Medulla oblongata (tissue), 1 donor: Measurements from ENCODE around the gene ZNF350.
"Not testable (repeated sequence)": the region's sequence is repeated elsewhere in the genome, so short reads cannot be mapped to it uniquely, and the experiment has no call there.

Source experiments
- DNase-seq: peaks from one replicate; pipeline ENCODE4 v3.0.0-alpha.2; 2015; ENCODE audit errors: extremely low spot score

ZNF350 gene

GRCh38 chr19:51986309-51987291 is at the start of gene ZNF350:
TSS of gene ZNF350 (minus strand) at chr19:51986840. CDS start at chr19:51974360, 12,480 bp downstream.
- DNase-seq = peak; percentile 98

DNA sequence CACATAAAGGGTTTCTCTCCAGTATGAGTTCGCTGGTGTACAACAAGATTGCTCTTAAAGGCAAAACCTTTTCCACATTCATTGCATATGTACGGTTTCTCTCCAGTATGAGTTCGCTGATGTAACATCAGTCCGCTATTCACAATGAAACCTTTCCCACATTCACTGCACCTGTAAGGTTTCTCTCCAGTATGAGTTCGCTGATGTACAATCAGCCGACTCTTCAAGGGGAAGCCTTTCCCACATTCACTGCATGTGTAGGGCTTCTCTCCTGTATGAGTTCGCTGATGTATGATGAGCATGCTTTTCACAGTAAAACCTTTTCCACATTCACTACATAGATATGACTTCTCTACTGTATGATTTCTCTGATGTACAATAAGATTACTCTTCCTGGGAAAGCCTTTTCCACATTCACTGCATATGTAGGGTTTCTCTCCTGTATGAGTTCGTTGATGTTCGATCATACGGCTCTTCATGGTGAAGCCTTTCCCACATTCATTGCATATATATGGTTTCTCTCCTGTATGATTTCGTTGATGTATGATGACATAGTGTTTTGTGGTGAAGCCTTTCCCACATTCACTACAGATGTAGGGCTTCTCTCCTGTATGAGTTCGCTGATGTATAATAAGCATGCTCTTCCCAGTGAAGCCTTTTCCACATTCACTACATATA is 47.5 kb upstream of the ZNF350 start:
- no peak for DNase-seq

DNA sequence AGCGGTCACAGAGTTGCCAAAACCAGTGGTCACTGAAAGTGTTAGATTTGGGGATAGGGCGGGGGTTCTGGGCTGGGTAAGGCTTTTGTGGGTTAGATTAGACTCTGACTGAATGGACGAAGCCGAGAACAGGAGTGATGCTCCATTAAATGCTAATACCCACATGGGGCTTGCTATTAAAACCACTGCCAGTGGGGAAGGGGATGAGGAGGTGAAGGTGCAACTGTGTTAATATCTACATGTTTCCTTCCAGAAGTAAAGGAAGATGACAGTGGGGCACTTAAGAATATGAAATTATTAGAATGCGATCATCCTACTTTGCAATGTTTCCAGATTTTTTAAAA is 42.1 kb upstream of the ZNF350 start:
- no peak for DNase-seq

- peak; percentile 93 for DNase-seq
These were observed 41.6 kb upstream of the ZNF350 start, which contains the start of gene ZNF614 for GRCh38 chr19:52028027-52028779. TSS of gene ZNF614 (minus strand) at chr19:52028379. CDS start at chr19:52025745, 2,634 bp downstream.

DNA sequence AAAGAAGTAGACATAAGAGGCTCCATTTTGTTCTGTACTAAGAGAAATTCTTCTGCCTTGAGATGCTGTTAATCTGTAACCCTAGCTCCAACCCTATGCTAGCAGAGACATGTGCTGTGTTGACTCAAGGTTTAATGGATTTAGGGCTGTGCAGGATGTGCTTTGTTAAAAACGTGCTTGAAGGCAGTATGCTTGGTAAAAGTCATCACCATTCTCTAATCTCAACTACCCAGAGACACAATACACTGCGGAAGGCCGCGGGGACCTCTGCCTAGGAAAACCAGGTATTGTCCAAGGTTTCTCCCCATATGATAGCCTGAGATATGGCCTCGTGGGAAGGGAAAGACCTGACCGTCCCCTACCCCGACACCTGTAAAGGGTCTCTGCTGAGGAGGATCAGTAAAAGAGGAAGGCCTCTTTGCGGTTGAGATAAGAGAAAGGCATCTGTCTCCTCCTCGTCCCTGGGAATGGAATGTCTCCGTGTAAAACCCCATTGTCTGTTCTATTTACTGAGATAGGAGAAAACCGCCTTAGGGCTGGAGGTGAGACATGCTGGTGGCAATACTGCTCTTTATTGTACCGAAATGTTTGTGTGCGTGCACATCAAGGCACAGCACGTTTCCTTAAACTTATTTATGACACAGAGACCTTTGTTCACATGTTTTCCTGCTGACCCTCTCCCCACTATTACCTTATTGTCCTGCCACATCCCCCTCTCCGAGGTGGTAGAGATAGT is 39.8 kb upstream of the ZNF350 start:
- not testable (repeated sequence) for DNase-seq

DNA sequence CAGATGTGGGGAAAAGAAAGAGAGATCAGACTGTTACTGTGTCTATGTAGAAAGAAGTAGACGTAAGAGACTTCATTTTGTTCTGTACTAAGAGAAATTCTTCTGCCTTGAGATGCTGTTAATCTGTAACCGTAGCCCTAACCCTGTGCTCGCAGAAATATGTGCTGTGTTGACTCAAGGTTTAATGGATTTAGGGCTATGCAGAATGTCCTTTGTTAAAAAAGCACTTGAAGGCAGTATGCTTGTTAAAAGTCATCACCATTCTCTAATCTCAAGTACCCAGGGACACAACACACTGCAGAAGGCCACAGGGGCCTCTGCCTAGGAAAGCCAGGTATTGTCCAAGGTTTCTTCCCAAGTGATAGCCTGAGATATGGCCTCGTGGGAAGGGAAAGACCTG is 37.8 kb upstream of the ZNF350 start:
- DNase-seq = not testable (repeated sequence)

- DNase-seq = no peak
These were observed 35.6 kb upstream of the ZNF350 start for GRCh38 chr19:52022193-52022592.

DNA sequence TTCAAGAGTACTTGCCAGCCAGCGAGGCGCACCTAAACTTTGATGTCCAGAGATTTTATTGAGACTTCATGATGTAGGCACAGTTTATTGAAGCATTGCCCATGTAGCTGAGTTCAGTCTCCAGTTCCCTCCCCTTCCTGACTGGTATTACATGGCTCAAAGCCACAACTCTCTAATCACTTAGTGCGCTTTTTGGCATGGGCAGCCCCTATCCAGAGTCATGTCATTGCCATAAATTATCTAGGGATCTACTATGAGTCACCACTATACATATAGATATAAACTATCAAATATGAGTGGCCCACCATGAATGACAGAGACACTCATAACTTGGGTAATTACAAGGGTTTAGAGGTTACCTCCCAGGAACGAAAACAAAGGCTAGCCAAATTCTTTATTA is 33.9 kb upstream of the ZNF350 start:
- DNase-seq = no peak

GRCh38 chr19:52010674-52011073 is 24.0 kb upstream of the ZNF350 start:
- no peak for DNase-seq

DNA sequence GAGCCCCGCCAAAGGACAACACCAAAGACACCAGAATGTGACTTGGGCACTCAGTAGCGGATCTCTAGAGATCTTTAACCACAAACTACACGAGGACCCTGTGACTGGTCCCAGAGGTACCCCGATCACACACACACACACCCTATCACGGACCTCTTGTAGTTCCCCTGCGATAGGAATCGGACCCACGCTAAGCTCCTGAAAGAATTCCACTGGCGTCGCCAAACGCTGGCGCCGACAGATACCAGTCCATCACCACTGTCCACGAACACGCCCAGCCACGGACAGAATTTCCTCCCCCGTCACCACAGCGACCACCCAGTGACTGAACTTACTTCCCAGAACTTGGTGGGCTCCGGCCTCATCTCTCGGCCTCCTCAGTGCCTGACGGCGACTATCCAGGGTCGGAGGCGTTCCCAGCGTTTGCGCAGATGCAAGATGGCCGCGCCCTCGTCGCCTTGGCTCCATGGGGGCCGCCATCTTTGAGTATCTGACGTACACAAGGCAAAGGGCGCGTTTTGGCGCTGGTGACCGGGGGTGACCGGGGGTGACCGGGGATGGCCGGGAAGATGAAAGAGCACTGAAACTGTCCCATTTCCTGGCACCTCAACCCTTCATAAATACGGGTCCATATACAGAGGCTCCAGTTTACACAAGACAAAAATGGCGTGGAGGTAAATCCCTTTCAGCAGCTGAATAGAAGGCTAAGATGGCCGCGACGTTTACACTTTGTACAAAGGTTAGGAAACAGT is 21.3 kb upstream of the ZNF350 start, which contains the start of gene ZNF615:
ZNF615 (minus strand) TSS at position 406 of the 752 bp plus-strand sequence. CDS start 4,500 bp downstream, outside the sequence.
- DNase-seq = peak; percentile 97

DNA sequence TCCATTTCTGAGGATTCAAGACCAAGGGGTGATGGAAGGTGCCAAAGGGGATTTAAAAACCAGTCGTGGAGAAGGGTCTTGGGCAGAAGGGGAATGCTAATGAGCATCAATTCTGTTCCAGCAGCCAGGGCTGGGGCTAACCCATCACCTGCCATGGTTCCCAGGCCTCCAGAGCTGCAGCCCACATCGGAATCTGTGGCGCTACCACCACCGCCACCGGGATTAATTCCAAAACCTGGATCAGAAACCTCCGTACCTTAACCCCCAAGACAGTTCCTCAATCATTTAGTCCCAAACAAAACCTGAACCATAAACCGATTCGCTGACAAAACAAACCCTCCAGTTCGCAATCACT is 20.8 kb upstream of the ZNF350 start:
- DNase-seq = peak; percentile 47

DNA sequence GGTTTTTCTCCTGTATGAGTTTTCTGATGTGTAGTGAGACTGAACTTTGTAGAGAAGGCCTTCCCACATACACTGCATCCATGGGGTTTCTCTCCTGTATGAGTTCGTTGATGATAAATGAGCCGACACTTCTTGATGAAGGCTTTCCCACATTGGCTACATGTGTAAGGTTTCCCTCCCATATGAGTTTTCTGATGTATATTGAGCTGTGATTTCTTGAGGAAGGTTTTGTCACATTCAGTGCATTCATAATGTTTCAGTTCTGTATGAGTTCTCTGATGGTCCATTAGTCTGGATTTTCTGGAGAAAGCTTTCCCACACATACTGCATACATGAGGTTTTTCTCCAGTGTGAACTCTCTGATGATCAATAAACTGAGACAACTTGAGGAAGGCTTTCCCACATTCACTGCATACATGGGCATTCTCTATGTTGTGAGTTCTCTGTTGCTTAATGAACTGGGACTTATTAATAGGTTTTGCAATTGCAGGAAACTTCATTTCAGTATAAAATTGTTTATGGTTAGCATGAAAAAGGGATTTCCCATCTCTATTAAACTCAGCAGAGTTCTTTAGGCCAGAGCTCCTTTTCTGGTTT is 7.5 kb upstream of the ZNF350 start:
- DNase-seq = no peak

GRCh38 chr19:51993422-51993821 is 6.8 kb upstream of the ZNF350 start:
- DNase-seq = no peak

DNA sequence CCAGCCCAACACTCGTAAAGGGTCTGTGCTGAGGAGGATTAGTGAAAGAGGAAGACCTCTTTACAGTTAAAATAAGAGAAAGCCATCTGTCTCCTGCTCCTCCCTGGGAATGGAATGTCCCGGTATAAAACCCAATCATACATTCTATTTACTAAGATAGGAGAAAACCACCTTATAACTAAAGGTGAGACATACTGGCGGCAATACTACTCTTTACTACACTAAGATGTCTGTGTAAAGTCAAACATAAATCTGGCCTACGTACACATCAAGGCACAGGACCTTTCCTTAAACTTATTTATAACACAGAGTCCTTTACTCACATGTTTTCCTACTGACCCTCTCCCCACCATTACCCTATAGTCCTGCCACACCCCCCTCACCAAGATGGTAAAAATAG is 3.3 kb downstream of the ZNF350 start:
- DNase-seq = no peak

DNA sequence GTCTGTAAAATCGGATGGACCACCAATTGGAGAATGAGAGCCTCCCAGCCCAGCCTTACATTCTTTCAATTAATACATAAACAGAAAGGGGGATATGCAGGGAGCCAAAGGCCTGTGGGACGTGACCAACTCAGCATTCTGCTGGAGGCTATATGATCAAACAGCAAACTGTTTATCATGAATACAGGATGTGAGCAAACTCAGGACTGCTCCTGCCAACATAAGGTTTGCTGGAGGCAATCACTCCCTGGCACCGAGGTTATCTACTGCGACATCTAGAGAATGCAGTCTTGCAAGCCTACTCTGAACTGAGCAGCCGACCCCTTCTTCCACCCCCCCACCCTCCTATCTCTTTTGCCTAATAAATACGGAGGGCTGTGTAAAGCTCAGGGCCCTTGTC is 5.7 kb downstream of the ZNF350 start:
- DNase-seq = not testable (repeated sequence)

GRCh38 chr19:51980116-51980736 is 6.4 kb downstream of the ZNF350 start:
- DNase-seq = no peak

DNA sequence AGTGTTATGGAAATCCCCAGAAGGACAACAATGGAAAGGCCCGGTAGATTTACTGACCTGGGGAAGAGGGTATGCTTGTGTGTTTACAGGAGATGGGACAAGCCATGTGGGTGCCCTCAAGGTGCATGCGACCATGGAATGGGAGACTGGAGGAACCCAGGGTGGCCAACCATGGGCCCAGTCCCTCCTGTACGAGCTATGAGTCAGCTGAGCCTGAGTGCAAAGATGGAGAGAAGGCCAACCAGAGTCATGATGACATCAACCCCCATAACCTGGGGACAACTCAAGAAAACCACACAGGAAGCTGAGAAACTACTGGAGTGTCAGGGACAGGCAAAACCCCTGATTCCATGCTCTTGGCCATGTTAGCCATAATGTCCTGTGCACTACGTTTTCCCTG is 7.8 kb downstream of the ZNF350 start:
- DNase-seq = no peak

DNA sequence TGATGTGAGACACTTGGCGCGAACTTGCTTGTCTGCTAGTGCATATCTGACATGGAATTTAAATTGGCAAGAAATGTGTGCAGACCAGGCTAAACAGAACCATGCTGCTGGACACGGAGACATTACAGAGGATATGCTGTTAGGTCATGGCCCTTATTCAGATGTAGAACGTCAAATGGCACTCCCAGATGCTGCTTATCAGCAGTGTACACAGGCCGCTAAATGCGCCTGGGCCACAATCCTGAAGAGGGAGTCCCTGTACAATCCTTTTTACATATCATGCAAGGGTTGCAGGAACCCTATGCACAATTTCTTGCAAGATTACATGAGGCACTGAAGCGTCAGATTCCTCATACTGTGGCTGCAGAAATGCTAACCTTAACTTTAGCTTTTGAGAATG is 9.3 kb downstream of the ZNF350 start:
- DNase-seq = no peak

GRCh38 chr19:51976852-51977251 is 9.8 kb downstream of the ZNF350 start:
- no peak for DNase-seq

DNA sequence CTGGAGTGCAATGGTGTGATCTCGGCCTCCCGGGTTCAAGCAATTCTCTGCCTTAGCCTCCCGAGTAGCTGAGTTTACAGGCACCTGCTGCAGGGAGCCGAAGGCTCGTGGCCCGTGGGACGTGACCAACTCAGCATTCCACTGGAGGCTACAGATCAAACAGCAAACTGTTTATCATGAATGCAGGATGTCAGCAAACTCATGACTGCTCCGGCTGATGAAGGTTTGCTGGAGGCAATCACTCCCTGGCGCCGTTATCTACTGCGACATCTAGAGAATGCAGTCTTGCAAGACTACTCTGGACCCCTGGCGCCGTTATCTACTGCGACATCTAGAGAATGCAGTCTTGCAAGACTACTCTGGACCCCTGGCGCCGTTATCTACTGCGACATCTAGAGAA is 10.9 kb downstream of the ZNF350 start:
- DNase-seq = not testable (repeated sequence)
